ENCODE results near the gene KIAA1755.

Gene KIAA1755, protein sequence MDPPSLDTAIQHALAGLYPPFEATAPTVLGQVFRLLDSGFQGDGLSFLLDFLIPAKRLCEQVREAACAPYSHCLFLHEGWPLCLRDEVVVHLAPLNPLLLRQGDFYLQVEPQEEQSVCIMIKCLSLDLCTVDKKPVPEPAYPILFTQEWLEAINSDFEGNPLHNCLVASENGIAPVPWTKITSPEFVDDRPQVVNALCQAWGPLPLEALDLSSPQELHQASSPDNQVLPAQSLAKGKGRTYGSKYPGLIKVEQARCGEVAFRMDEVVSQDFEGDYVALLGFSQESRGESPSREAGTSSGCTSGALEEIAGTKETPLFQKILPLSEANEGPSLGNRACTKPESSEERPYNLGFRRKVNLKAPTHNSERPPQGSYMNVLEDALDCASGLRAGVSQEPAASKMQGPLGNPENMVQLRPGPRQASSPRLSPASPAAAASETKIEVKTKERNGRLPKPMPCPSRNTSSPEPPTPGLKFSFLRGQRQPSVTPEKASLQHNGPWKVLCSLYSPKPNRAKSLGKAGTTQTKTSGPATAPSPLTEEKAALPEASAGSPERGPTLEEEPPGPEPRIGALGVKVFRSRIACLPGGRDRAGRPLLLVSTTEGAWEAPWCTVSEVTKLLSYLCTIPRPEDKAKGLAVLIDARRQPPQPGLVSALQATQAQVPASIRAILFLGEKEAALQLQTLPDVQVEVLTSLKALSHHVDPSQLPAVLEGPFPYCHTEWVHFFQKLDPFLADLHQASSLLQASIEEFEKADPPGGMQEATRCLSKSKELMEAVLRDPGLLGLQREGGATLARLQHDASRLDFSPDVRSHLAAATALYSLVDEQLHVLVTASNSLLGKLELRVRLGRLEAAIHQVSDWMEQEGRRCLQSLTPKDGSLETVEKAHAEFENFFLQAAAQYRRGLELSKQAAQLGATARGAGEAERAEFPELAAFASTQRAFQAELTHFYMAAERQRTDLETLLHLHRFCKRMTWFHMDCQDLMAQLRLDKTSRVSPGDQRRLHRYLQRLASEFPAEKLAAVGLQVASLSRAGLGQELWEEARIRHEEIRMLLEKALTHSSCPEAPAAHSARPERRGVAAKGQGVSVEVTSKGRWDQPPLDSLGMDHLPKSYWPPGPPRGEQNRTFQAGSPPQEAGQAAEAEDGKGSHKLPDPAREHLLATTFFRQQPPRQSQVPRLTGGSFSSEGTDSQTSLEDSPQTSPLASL

DNA sequence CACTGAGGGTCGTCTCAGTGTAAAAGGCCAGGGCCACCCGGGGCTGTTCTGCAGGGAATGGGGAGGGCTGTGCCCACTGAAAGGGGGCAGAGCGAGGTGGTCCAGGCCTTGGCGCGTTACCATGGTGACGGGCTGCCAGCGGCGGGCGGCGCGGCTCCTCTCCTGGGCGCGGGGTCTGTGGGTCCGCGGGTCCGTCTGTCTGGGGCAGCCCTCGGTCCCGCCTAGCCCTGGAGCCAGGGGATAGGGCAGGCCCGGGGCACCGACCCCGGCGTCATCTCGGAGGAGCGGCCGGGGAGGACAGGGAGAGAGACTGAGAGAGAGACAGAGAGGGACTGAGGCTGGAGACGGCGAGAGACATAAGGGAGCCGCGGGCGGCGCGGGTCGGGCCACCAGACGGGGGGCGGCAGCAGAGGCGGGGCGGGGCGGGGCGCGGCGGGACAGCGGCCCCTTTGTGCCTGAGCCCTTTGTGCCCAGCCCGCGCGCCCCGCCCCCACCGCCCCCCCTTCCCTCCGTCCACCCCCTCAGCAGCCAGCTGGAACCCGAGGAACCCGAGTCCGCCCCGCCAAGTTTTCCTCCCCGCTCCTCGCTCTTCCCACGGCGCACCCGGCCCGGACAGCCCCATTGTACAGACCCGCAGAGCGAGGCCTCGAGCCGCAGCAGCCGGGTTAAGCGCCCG lies at the start of gene KIAA1755:
Gene KIAA1755 (minus strand): TSS at position 358 of the 676 bp plus-strand sequence. CDS start 235 bp downstream, at position 123.
- no peak for DNase-seq

DNA sequence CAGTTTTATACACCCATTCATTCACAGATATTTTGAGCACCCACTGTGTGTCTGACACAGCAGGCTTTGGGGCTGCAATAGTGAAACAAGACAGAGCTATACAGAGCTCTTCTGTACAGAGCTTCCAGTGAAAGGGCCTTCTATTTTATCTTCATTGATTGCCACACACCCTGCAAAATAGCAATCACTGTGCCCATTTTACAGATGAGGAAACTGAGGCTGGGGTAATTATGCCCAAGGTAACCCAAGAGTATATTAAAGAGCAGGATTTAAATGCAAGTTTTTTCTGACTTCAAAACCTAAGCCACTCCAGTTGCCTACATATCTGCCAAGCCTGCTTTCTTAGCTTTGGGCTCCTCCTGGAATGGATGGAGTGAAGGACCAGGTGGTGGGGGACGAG lies 47.9 kb upstream of the KIAA1755 start:
- DNase-seq = no peak

DNA sequence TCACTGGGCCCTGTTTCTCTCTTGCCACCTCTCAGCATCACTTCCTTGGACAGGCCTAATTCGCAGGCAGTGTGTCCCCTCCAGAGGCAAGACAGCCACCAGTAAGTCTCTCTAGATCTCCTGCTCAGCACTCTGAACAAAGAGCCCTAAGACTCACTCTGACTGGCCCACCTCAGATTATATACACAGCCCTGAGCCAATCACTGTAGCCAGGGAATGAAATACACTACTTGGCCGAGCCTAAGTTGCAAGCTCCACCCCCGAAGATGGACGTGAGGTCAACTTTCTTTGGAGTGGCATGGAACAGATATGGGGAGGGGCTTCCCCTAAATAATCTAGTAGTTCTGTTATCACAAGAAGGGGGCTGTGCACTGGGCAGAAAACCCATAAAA lies 47.5 kb upstream of the KIAA1755 start:
- no peak for DNase-seq

DNA sequence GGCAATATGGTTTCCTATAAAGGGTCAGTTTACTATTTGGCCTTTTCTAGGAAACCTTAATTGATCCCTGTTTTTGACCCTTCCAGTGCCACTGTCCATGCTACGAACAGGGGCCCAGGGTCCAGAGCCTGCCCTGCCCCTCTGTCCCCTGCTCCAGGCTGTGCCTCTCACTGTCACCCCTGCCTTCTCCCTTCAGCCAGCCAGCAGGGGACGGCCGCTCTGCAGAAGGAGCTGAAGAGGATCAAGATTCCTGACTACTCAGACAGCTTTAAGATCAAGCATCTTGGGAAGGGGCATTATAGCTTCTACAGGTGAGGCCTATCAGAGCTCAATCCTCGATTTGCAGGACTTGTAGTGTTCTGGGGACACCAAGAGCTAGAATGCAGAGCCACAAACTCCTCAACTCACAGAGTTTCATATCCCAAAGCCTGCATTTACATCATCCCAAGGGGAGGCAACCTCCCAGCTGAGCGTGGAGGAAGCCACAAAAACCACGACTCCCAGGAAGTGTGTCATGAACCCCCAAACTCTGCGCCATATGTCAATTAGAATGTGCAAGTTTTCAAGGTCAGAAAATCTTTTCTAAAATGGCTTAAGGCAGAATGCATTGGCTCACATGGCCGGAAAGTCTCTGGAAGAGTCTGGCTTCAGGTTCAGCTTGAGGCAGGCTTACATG lies 47.0 kb upstream of the KIAA1755 start:
- no peak for DNase-seq

DNA sequence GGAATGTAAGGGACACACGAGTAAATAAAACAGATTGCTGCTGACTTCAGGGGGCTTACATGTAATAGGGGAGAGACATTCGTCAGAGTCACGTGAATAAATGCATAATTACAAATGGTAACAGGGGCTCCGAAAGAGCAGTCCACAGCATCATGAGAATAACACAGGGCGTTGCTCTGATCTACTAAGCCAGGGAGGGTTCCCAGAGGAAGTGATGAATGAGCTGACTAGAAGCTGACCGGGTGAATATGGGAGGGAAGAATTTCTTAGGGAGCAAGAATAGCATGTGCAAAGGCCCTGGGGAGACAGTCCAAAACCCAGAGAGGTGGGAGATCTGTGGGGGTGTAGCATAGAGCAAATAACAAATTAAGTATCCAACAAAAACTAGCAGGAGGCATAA lies 45.8 kb upstream of the KIAA1755 start:
- DNase-seq = no peak

DNA sequence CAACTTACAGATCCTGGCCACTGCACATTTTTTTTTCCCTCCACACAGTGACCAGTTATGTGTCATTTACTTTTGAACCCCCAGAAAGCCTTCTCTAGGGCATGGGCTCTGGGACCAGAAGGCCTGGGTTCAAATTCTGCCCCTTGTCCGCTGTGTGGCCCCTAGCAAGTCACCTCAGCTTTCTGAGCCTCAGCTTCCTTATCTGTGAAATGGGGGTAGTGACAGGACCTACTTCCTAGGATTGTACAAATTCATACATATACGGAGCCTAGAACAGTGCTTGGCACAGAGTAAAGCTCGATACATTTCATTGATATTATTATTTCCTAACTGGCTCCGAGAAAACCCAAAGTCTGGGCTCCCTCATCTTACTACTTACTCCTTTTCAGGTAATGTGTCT lies 45.0 kb upstream of the KIAA1755 start:
- no peak for DNase-seq

DNA sequence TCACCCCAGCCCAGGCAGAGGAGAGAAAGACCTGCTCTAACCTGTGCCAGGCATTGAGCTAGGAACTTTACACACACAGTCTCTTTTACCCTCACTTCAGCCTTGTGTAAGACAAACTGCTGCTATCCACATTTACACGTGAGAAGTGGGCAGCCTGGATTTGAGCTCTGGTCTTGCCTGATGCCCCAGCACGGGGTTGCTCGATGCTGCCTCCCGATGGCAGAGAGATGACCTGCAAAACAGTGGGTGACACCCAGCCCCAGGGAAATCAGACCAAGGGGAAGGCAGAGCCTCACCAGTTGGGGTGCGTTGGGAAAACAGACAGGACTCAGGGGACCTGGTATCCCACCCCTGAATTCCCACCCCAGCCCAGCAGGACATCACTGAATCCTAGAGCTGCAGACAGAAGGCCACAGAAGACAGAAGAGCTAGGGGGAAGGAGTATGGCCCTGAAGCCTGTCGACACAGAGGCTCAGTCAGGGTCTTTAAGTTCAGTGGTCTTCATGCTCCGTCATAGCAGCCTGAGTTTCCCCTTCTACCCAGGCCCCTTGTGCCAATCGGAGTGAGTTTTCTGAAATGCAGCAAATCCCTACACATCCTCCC lies 44.4 kb upstream of the KIAA1755 start:
- peak; percentile 74 for DNase-seq

DNA sequence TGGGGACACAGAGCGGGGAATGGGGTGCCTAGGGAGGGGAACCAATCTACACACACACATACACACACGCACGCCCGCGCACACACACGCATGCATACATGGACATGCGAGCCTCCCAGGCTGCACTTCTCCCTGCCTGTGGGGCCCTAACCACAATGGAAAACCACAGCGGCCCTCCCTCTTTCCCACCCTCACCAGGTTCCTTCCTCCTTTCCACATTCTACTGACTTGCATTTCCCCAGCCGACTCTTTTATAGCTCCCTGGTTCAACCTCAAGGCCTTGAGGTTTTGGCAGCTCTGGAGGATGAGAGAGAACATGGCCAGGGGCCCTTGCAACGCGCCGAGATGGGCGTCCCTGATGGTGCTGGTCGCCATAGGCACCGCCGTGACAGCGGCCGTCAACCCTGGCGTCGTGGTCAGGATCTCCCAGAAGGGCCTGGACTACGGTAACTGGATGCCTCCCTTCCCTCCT lies 43.4 kb upstream of the KIAA1755 start, which contains the start of gene BPI:
Gene BPI (plus strand): TSS at position 249 of the 472 bp plus-strand sequence. CDS start 68 bp downstream, at position 317.
- DNase-seq = peak; percentile 71

DNA sequence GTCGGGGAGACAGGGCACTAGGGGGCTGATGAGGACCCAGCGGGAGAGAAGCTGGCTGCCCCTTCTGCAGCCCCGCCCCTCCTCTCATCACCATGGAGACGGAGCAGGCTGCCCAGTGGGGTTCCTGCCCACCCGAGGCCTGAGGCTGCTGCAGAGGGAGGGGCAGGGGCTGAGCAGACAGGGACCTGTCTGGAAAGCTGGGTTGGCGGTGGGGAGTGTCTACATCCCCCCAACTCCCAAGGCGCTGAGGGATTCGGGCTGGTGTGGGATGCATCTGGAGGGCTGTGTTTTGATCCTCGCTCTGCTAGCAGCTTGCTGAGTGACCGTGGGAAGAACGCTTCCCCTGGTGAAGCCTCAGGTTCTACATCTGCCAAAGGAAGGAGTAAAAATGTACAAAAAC lies 42.3 kb upstream of the KIAA1755 start:
- DNase-seq = no peak

DNA sequence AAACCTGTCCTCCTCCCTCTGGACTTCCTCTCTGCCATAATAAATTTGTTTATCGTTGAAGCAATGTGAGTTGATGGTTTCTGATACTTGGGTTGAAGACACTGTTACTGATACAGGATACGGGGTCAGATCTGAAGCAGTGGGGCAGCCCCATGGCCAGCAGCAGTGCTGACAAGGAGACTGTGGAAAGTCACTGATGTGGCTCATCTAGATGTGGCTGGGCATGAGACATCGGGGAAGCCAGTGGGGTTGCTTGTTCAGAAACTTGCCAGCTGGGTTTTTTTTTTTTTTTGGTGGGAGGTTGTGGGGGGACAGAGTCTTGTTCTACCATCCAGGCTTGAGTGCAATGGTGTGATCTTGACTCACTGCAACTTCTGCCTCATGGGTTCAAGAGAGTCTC lies 40.8 kb upstream of the KIAA1755 start:
- DNase-seq = no peak

DNA sequence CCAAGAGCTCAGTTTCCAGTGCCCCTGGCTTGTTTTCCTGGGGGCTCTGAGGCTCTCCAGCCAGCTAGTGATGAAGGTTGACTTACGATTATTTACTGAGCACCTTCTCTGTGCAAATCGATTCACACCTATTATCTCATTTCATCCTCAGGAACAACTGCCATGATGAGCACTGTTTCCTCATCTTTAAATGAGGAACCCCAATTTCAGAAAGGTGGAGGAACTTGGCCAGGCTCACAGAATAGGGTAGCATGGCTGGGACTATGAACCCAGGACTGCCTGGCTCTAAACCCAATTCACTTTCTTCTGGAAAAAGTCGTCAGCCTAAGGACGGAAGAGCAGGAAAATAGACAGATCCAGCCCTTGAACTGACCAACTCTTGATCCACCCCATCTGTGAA lies 39.9 kb upstream of the KIAA1755 start:
- no peak for DNase-seq

DNA sequence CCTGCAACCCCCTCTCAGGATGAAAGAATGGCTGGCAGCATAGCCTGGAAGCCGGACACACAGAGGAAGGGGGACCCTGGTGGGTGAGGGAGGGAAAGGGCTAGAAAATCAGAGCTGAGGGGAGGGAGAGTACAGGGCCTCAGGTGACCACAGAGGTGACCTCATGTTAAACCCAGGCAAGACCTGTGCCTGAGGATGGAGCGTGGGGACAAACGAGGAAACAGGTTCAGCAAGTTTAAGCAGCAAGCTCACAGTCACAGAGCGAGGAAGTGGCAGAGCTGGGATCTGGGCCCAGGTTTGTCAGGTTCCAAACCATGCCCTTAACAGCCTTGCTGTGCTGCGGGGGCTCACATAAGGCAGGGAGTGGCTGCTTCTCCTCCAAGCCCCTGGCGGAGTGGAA lies 39.4 kb upstream of the KIAA1755 start:
- DNase-seq = no peak

DNA sequence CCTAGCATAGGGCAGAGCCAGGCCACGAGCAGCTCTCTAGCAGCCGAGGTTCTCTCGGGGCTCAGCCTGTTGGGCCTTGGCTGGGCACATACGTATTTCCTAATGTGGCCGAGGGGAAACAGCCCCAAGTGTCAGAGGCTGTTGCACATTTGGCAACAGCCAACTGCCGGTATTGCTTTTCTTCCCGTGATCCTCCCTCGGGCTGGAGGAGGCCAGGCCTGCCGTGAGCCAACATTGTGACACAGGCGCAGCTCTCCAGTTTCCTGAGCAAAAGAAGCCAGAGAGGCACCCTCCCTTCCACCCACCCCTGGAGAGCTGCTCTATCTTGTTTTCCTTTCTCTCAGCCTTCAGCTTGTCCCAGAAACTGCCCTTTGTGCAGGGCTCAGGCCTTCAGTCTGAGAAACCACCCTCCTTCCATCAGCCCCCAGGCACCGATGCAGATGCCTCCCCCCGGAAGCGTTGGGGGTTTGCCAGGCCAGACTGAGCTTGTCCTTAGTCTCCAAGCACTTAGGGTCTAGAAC lies 38.3 kb upstream of the KIAA1755 start:
- peak; percentile 65 for DNase-seq

DNA sequence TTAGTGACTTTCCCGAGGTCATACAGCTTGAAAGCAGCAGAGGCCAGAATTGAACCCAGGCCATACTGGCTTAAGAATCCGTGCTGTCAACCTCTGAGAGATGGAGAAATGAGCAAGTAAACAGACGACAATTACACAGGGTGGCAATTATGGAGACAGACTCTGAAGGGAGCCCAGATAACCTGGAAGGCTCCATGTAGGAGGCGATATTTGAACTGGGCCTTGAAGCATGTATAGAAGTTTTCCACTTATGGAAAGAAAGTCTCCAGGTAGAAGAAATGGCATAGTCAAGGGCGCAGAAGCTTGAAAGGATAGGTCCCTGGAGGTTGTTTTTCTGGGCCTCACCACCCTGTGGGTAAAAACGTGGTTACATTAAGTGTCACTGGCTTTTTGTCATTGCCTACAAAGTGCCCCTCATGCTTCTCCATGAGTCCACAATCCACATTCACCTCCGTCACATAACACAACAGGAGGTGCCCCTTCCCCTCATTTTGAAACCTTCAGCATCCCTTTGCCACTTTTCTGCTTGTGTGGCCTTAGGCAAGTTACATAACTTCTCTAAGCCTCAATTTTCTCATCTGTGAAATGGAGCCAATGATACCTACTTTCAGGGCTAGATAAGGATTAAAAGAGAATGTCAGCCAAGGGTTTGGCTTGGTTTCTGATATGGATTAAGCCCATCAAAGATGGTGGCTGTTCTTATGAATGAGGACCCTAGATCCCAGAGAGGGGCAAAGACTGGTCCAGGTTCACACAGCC lies 37.6 kb upstream of the KIAA1755 start:
- DNase-seq = no peak

DNA sequence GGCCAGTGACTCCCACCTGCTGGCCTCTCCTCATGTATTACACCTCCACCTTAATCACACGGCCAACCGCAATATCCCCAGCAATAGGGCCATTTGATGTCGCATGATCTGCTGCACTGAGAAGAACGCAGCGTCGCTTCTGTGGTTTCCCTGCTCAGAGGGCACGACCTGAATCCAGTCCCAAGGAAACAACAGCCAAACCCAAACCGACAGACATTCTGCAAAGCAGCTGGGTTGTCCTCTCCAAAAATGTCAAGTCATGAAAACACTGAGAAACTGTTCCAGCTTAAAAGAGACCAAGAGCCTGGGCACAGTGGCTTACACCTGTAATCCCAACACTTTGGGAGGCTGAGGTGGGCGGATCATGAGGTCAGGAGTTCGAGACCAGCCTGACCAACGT lies 35.9 kb upstream of the KIAA1755 start:
- no peak for DNase-seq

DNA sequence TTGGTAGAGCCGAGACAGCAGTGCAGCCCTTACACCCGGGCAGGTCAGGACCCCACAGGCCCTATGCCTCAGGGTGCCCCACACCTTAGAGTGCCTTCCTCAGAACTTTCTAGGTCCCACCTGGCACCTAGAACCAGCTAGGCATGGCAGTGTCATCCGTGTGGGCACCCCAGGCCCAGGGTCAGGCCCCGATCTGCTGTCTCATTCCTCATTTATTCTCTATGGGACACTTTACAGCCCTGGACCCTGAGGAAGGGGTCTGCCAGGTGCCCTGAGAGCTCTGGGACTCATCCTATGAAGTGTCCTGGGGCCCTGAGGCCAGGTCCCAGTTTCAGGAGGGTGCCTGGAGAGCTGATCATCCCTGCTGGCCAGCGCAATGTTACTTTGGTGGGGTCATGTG lies 35.3 kb upstream of the KIAA1755 start:
- no peak for DNase-seq

DNA sequence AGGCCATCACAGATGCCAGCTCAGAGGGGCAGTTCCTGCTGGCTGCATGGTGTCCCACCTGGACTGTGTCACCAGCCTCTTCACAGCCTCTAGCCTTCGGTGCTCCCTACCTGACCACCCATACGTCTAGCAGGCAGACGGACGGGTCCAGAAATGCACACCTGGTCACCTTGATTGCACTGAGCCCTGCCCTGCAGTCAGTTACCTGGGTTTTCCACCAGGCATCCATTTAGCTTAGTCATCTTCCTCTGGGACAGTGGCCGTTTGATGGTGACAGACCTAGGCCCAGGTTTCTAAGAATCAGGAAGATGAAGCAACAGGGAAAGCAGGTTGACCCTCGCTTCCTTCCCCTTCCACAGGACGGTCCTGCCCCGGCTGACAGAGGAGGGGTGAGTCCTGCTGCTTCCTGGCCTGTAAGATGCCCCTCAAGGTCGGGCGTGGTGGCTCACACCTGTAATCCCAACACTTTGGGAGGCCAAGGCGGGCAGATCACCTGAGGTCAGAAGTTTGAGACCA lies 33.6 kb upstream of the KIAA1755 start:
- DNase-seq = no peak

DNA sequence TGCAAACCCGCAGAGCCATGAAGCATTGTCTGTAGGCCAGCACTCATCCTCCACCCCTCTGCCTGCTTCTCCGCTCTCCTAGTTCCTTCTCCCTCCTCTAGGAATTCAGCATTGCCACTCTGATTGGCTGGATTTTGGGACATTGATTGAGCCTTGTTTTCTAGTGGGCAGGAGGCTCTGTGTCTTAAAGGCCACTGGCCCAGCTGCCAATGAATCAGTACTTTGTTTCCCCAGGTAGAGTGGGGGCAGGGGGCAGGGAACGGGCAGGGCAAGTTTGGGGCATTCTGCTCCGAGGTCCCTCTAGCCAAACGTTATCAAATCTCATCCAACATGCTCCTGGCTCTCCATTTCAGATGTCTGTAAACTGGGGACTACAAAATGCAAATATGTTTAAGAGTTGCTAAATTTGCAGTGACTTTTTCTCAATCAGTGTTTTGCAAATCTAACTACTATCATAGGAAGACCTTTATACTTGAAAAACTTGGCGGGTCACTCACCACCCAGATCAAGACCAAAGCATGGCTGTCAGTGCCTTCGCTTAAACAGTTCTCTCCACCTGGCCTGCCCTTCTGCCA lies 33.0 kb upstream of the KIAA1755 start:
- DNase-seq = no peak

DNA sequence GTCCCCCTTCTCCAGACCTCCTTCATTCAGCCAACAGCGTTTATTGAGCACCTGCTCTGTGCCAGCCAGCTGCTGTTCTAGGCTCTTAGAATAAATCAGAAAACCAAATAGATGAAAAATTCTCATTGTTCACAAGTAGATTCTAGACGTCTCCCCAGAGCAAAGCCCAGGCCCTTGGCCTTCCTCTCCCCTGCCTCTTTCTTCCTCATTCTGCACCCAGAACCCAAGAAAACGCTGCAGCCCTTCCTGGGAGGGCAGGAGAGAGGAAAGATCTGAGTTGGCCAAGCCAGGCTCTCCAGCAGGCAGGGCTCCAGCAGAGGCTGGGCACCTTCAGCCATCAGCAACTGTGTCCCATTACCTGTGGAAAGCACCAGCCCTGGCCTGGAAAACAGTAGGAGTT lies 31.4 kb upstream of the KIAA1755 start:
- DNase-seq = no peak
